K562 (cell line): ENCODE measurements around the gene LITAF. TPM values are rescaled to one million over a fixed set of nuclear protein-coding genes. Genes with fewer than 3 reads are reported as not detected.
A peak's percentile ranks its signal among the peaks of the same experiment; 100 is the strongest.

Experiments used
- ATAC-seq: fragments of 200-7000 bp; cut with Tn5 transposase; 3 replicates; pipeline ENCODE4 v1.9.1; 2020; ENCODE audit warnings: moderate library complexity
- BruUV-seq: library from RNA; stranded (reverse); fragments of 400-500 nt; replicated peaks from 2 replicates; lab custom pipeline; 2021; lab: Mats Ljungman, UMichigan
- CTCF ChIA-PET: fragments of 300-600 bp; formaldehyde crosslinking; extraction: SDS; loops from one replicate; lab custom pipeline; 2021; ENCODE audit warnings: low intra/inter-chr PET ratio; lab: Yijun Ruan, JAX
- POLR2A ChIA-PET: fragments of 300-600, 350-650 bp; sonication (Branson Sonifier 250); formaldehyde crosslinking; extraction: SDS; loops from one replicate; lab custom pipeline; 2021; ENCODE audit warnings: antibody characterized with exemption, inconsistent platforms; lab: Yijun Ruan, JAX
- DNase-seq, 4 experiments: peaks; one replicate each; pipeline versions ENCODE4 v3.0.0 to v3.0.0-alpha.2; 2011 to 2018; ENCODE audit warnings: low spot score in 3 of 4, mixed read lengths in 3 of 4; ENCODE audit errors: extremely low read depth in 1 of 4
- FAIRE-seq: peaks from 2 replicates; lab custom pipeline; 2011; peaks lifted over from hg19 to GRCh38; lab: Jason Lieb, UNC
- H2AFZ ChIP-seq: 2 replicates; pipeline ENCODE4 v1.6.0; 2011; ENCODE audit warnings: low read depth, low read length, control low read depth, inconsistent platforms
- H3K27ac ChIP-seq: fragments of 200-600 bp; 3 replicates; pipeline ENCODE4 v1.8.0; 2011; ENCODE audit warnings: low read depth, mild to moderate bottlenecking, control low read depth, inconsistent platforms, low read length, moderate library complexity, mixed read lengths; ENCODE audit errors: extremely low read depth
- H3K27me3 ChIP-seq, 2 experiments: fragments of 300-600 bp in 1 of 2; 2 replicates in 1 of 2; 3 replicates in 1 of 2; pipeline versions ENCODE4 v1.6.0 to v1.8.0; 2011; ENCODE audit warnings: inconsistent platforms in 2 of 2, low read length in 2 of 2, mild to moderate bottlenecking in 1 of 2, mixed read lengths in 1 of 2, moderate library complexity in 1 of 2; ENCODE audit not compliant: control insufficient read depth in 2 of 2, insufficient read depth in 2 of 2
- H3K36me3 ChIP-seq: fragments of 300-600 bp; 3 replicates; pipeline ENCODE4 v1.8.0; 2011; ENCODE audit warnings: mild to moderate bottlenecking, low read length, inconsistent platforms; ENCODE audit not compliant: control insufficient read depth, insufficient read depth
- H3K4me1 ChIP-seq, 2 experiments: fragments of 200-600 bp in 1 of 2; replicated peaks in 1 of 2; 2 replicates in 1 of 2; 3 replicates in 1 of 2; pipeline versions ENCODE4 v1.5.1 to v1.8.0; 2011; ENCODE audit warnings: inconsistent platforms in 2 of 2, low read length in 2 of 2, mild to moderate bottlenecking in 1 of 2, mixed read lengths in 1 of 2, moderate library complexity in 1 of 2; ENCODE audit not compliant: control insufficient read depth in 2 of 2, insufficient read depth in 2 of 2
- H3K4me2 ChIP-seq: 2 replicates; pipeline ENCODE4 v1.6.1; 2011; ENCODE audit warnings: low read length, control low read depth, inconsistent platforms, mixed read lengths; ENCODE audit not compliant: insufficient read depth
- H3K4me3 ChIP-seq: fragments of 200-600 bp; sonication (generic), shearing (Covaris generic); 2 replicates; pipeline ENCODE4 v1.5.1; 2016; ENCODE audit warnings: control low read depth, inconsistent platforms
- H3K79me2 ChIP-seq: fragments of 200-600 bp; 3 replicates; pipeline ENCODE4 v1.8.0; 2011; ENCODE audit warnings: low read length, inconsistent platforms; ENCODE audit not compliant: control insufficient read depth, insufficient read depth
- H3K9ac ChIP-seq, 2 experiments: 2 replicates each; pipeline versions ENCODE4 v1.6.0 to v1.6.1; 2011; ENCODE audit warnings: low read depth in 2 of 2, low read length in 2 of 2, control low read depth in 1 of 2, inconsistent platforms in 1 of 2, mild to moderate bottlenecking in 1 of 2, mixed read lengths in 1 of 2; ENCODE audit not compliant: insufficient read depth in 1 of 2
- H3K9me1 ChIP-seq: one replicate; pipeline ENCODE4 v1.6.0; 2011; ENCODE audit warnings: inconsistent platforms, mild to moderate bottlenecking, low read length, moderate library complexity; ENCODE audit not compliant: control insufficient read depth, insufficient read depth
- H3K9me3 ChIP-seq: replicated peaks from 2 replicates; pipeline ENCODE4 v1.5.1; 2011; ENCODE audit warnings: low read depth, low read length, inconsistent platforms; ENCODE audit not compliant: control insufficient read depth, insufficient read depth
- H4K20me1 ChIP-seq: replicated peaks from 2 replicates; pipeline ENCODE4 v1.6.1; 2011; ENCODE audit warnings: low read length, inconsistent platforms, mixed read lengths; ENCODE audit not compliant: control insufficient read depth, insufficient read depth
- ESRRA ChIP-seq: fragments of 450-650 bp; IDR thresholded peaks from 2 replicates; pipeline ENCODE4 v1.6.1; 2014; ENCODE audit warnings: low read depth, mild to moderate bottlenecking, moderate library complexity, borderline replicate concordance
- MAX ChIP-seq: sonication (generic); formaldehyde crosslinking; IDR thresholded peaks from 2 replicates; pipeline ENCODE4 v1.9.0; 2022; ENCODE audit warnings: mild to moderate bottlenecking, missing genetic modification reagents
- NUFIP1 ChIP-seq: fragments of 450-650 bp; IDR thresholded peaks from 2 replicates; pipeline ENCODE4 v1.6.1; 2018; ENCODE audit not compliant: partially characterized antibody
- PURB ChIP-seq: sonication (generic); formaldehyde crosslinking; IDR thresholded peaks from 2 replicates; pipeline ENCODE4 v1.9.0; 2021; ENCODE audit warnings: low read depth, mild to moderate bottlenecking, missing genetic modification reagents
- TCF3 ChIP-seq: sonication (generic); formaldehyde crosslinking; IDR thresholded peaks from 2 replicates; pipeline ENCODE4 v1.4.0; 2020; ENCODE audit warnings: mild to moderate bottlenecking, missing genetic modification reagents
- ZKSCAN8 ChIP-seq: fragments of 200-800 bp; sonication (Bioruptor generic); IDR thresholded peaks from 2 replicates; pipeline ENCODE4 v1.6.1; 2016; ENCODE audit warnings: missing genetic modification characterization, missing compliant biosample characterization
- ZNF121 ChIP-seq: sonication (generic); formaldehyde crosslinking; conservative IDR thresholded peaks from 2 replicates; pipeline ENCODE4 v1.8.0; 2022; ENCODE audit warnings: missing genetic modification reagents
- ZNF696 ChIP-seq: fragments of 250-450 bp; sonication (Bioruptor Pico); conservative IDR thresholded peaks from 2 replicates; pipeline ENCODE4 v1.4.0; 2020; ENCODE audit warnings: mild to moderate bottlenecking, moderate library complexity
- WGBS: fragments of 100-300 bp; shearing (Covaris generic); methylation state at CpG from one replicate; pipeline ENCODE4 v1.1.6; 2016; ENCODE audit warnings: low coverage, mixed read lengths; ENCODE audit not compliant: insufficient coverage; ENCODE audit errors: missing lambda C conversion rate; 5-methylcytosine and 5-hydroxymethylcytosine counted together
- in situ Hi-C: fragments of 300-500 bp; cut with MboI; formaldehyde crosslinking; loops from 4 replicates; pipeline ENCODE4 v1.15.0; 2018; ENCODE audit warnings: inconsistent platforms, mixed read lengths
- intact Hi-C: fragments of 100-400 bp; cut with micrococcal nuclease; formaldehyde crosslinking; loops from 2 replicates; pipeline ENCODE4 v1.14.2; 2022
- polyA plus RNA-seq, 8 experiments: library from polyadenylated mRNA; depleted of rRNA in 4 of 8; stranded (reverse) in 5 of 8; unstranded in 3 of 8; fragments of >200 nt; fragmentation: Nextera tagmentation in 2 of 8; fragmentation: Illumina TruSeq in 1 of 8; extraction: Ambion mirVana in 2 of 8; extraction: Trizol in 1 of 8; gene quantifications; 2 replicates each; pipeline versions ENCODE4 v1.2.1 to v1.2.3, GENCODE V29; 2011 to 2014; ENCODE audit warnings: inconsistent platforms in 1 of 8, missing spikeins in 1 of 8
- total RNA-seq, 7 experiments: library from RNA; depleted of rRNA in 6 of 7; stranded (reverse); fragments of >200 nt in 6 of 7; fragmentation: Illumina TruSeq in 2 of 7; extraction: Trizol in 2 of 7; gene quantifications; 2 replicates each; pipeline versions ENCODE4 v1.2.1 to v1.2.3, GENCODE V29; 2011 to 2021; ENCODE audit warnings: low replicate concordance in 1 of 7

LITAF gene
- total and polyA plus RNA-seq, 9 of the 15 experiments (the other 6 are each of a cell fraction or from before 2014, with no cell fraction given): 4.1 to 17.8 (median 11.9) TPM

GRCh38 chr16:11633113-11633512, 46.4 kb upstream of the LITAF start (continued):
- TF ChIP-seq ZNF696: no peak
- TF ChIP-seq, all 486 proteins: peak for 24

GRCh38 chr16:11632455-11632939, 45.8 kb upstream of the LITAF start:
- H3K36me3 ChIP-seq: no peaks in the 10 kb centered on the region
- TF ChIP-seq ESRRA (0 out of 2 replicates have a peak, but pooled peaks have one; percentile 2), NUFIP1 (no peak)
- no TSS peak for BruUV-seq
- H3K9me3 ChIP-seq: no peaks in the 10 kb centered on the region
- H3K4me1 ChIP-seq: peaks cover 7 to 8% of the 10 kb centered on the region in 2 experiments; a peak in 4 of 5 replicates
- H3K79me2 ChIP-seq: no peaks in the 10 kb centered on the region
- ATAC-seq: no peak
- no peak overlapping the region for H3K9ac ChIP-seq
- 38% methylated on average over 11 of the region's 15 CpGs for WGBS
- H4K20me1 ChIP-seq: no peaks in the 10 kb centered on the region
- ChIA-PET CTCF (no interaction called here), POLR2A (interaction anchor here (0.6 to 1.0 kb wide), 2 partner anchors 10 to 19 kb away, joined by 3 read pairs; no protein-coding TSS in a partner anchor)
- H3K27ac ChIP-seq: no peak overlapping the region
- H3K4me3 ChIP-seq: no peak overlapping the region
- intact Hi-C loops: no loop called here
- H3K4me2 ChIP-seq: no peak overlapping the region
- H3K9me1 ChIP-seq: no peaks in the 10 kb centered on the region
- no peak for DNase-seq
- H2AFZ ChIP-seq: no peak overlapping the region
- in situ Hi-C loops: no loop called here
- H3K27me3 ChIP-seq: peaks cover 3 to 37% of the 10 kb centered on the region in 2 experiments; a peak in 4 of 5 replicates
- FAIRE-seq: no peak

GRCh38 chr16:11631214-11631613, 44.5 kb upstream of the LITAF start:
- no peaks in the 10 kb centered on the region for H4K20me1 ChIP-seq
- H3K36me3 ChIP-seq: no peaks in the 10 kb centered on the region
- TF ChIP-seq ZNF121 (CRISPR knock-in tag) (peak; percentile 83), TCF3 (no peak), ZKSCAN8 (no peak), MAX (CRISPR knock-in tag) (no peak), PURB (no peak)
- peaks cover 3 to 35% of the 10 kb centered on the region in 2 experiments; a peak in 4 of 5 replicates for H3K27me3 ChIP-seq
- POLR2A ChIA-PET: interaction anchor here (0.6 to 1.2 kb wide), 4 partner anchors 9 to 28 kb away, joined by 3 to 4 read pairs (median 3); no protein-coding TSS in a partner anchor
- in situ Hi-C loops (no loop called here), intact Hi-C loops (no loop called here)
- H3K4me1 ChIP-seq: peaks cover 8 to 15% of the 10 kb centered on the region in 2 experiments
- H3K9me1 ChIP-seq: no peaks in the 10 kb centered on the region
- no peak overlapping the region for H3K4me2 ChIP-seq
- no peak for FAIRE-seq
- H3K27ac ChIP-seq: no peak overlapping the region
- no TSS peak for BruUV-seq
- H2AFZ ChIP-seq: no peak overlapping the region
- H3K9ac ChIP-seq: no peak overlapping the region
- H3K4me3 ChIP-seq: no peak overlapping the region
- WGBS: 35% methylated on average over 7 of the region's 7 CpGs
- CTCF ChIA-PET: no interaction called here
- DNase-seq: no peak
- no peaks in the 10 kb centered on the region for H3K9me3 ChIP-seq
- ATAC-seq: no peak
- H3K79me2 ChIP-seq: no peaks in the 10 kb centered on the region
